K562 (cell line): ENCODE data around the gene TMIGD3. TPM values are rescaled to one million over a fixed set of nuclear protein-coding genes. Genes with fewer than 3 reads are reported as not detected.

Source experiments
- ATAC-seq: fragments of 200-7000 bp; cut with Tn5 transposase; 3 replicates; pipeline ENCODE4 v1.9.1; 2020; ENCODE audit warnings: moderate library complexity
- BruUV-seq: library from RNA; stranded (reverse); fragments of 400-500 nt; replicated peaks from 2 replicates; lab custom pipeline; 2021; lab: Mats Ljungman, UMichigan
- CTCF ChIA-PET: fragments of 300-600 bp; formaldehyde crosslinking; extraction: SDS; loops from one replicate; lab custom pipeline; 2021; ENCODE audit warnings: low intra/inter-chr PET ratio; lab: Yijun Ruan, JAX
- POLR2A ChIA-PET: fragments of 300-600, 350-650 bp; sonication (Branson Sonifier 250); formaldehyde crosslinking; extraction: SDS; loops from one replicate; lab custom pipeline; 2021; ENCODE audit warnings: antibody characterized with exemption, inconsistent platforms; lab: Yijun Ruan, JAX
- DNase-seq, 4 experiments: peaks; one replicate each; pipeline versions ENCODE4 v3.0.0 to v3.0.0-alpha.2; 2011 to 2018; ENCODE audit warnings: low spot score in 3 of 4, mixed read lengths in 3 of 4; ENCODE audit errors: extremely low read depth in 1 of 4
- FAIRE-seq: peaks from 2 replicates; lab custom pipeline; 2011; peaks lifted over from hg19 to GRCh38; lab: Jason Lieb, UNC
- H2AFZ ChIP-seq: 2 replicates; pipeline ENCODE4 v1.6.0; 2011; ENCODE audit warnings: low read depth, low read length, control low read depth, inconsistent platforms
- H3K27ac ChIP-seq: fragments of 200-600 bp; 3 replicates; pipeline ENCODE4 v1.8.0; 2011; ENCODE audit warnings: low read depth, mild to moderate bottlenecking, control low read depth, inconsistent platforms, low read length, moderate library complexity, mixed read lengths; ENCODE audit errors: extremely low read depth
- H3K27me3 ChIP-seq, 2 experiments: fragments of 300-600 bp in 1 of 2; 2 replicates in 1 of 2; 3 replicates in 1 of 2; pipeline versions ENCODE4 v1.6.0 to v1.8.0; 2011; ENCODE audit warnings: inconsistent platforms in 2 of 2, low read length in 2 of 2, mild to moderate bottlenecking in 1 of 2, mixed read lengths in 1 of 2, moderate library complexity in 1 of 2; ENCODE audit not compliant: control insufficient read depth in 2 of 2, insufficient read depth in 2 of 2
- H3K36me3 ChIP-seq: fragments of 300-600 bp; 3 replicates; pipeline ENCODE4 v1.8.0; 2011; ENCODE audit warnings: mild to moderate bottlenecking, low read length, inconsistent platforms; ENCODE audit not compliant: control insufficient read depth, insufficient read depth
- H3K4me1 ChIP-seq, 2 experiments: fragments of 200-600 bp in 1 of 2; replicated peaks in 1 of 2; 2 replicates in 1 of 2; 3 replicates in 1 of 2; pipeline versions ENCODE4 v1.5.1 to v1.8.0; 2011; ENCODE audit warnings: inconsistent platforms in 2 of 2, low read length in 2 of 2, mild to moderate bottlenecking in 1 of 2, mixed read lengths in 1 of 2, moderate library complexity in 1 of 2; ENCODE audit not compliant: control insufficient read depth in 2 of 2, insufficient read depth in 2 of 2
- H3K4me2 ChIP-seq: 2 replicates; pipeline ENCODE4 v1.6.1; 2011; ENCODE audit warnings: low read length, control low read depth, inconsistent platforms, mixed read lengths; ENCODE audit not compliant: insufficient read depth
- H3K4me3 ChIP-seq: fragments of 200-600 bp; sonication (generic), shearing (Covaris generic); 2 replicates; pipeline ENCODE4 v1.5.1; 2016; ENCODE audit warnings: control low read depth, inconsistent platforms
- H3K79me2 ChIP-seq: fragments of 200-600 bp; 3 replicates; pipeline ENCODE4 v1.8.0; 2011; ENCODE audit warnings: low read length, inconsistent platforms; ENCODE audit not compliant: control insufficient read depth, insufficient read depth
- H3K9ac ChIP-seq, 2 experiments: 2 replicates each; pipeline versions ENCODE4 v1.6.0 to v1.6.1; 2011; ENCODE audit warnings: low read depth in 2 of 2, low read length in 2 of 2, control low read depth in 1 of 2, inconsistent platforms in 1 of 2, mild to moderate bottlenecking in 1 of 2, mixed read lengths in 1 of 2; ENCODE audit not compliant: insufficient read depth in 1 of 2
- H3K9me1 ChIP-seq: one replicate; pipeline ENCODE4 v1.6.0; 2011; ENCODE audit warnings: inconsistent platforms, mild to moderate bottlenecking, low read length, moderate library complexity; ENCODE audit not compliant: control insufficient read depth, insufficient read depth
- H3K9me3 ChIP-seq: replicated peaks from 2 replicates; pipeline ENCODE4 v1.5.1; 2011; ENCODE audit warnings: low read depth, low read length, inconsistent platforms; ENCODE audit not compliant: control insufficient read depth, insufficient read depth
- H4K20me1 ChIP-seq: replicated peaks from 2 replicates; pipeline ENCODE4 v1.6.1; 2011; ENCODE audit warnings: low read length, inconsistent platforms, mixed read lengths; ENCODE audit not compliant: control insufficient read depth, insufficient read depth
- BRCA1 ChIP-seq, 2 experiments: fragments of 450-650 bp in 1 of 2; sonication (generic) in 1 of 2; formaldehyde crosslinking in 1 of 2; IDR thresholded peaks; 2 replicates each; pipeline versions ENCODE4 v1.5.0 to v1.6.1; 2017 to 2020; ENCODE audit warnings: mild to moderate bottlenecking in 1 of 2, missing genetic modification reagents in 1 of 2
- ETV6 ChIP-seq, 3 experiments: fragments of 150-350 bp in 1 of 3; sonication (generic) in 1 of 3; formaldehyde crosslinking in 1 of 3; IDR thresholded peaks; 2 replicates each; pipeline versions ENCODE4 v1.6.1 to v1.8.0; 2014 to 2022; ENCODE audit warnings: borderline replicate concordance in 2 of 3, low read depth in 2 of 3, antibody characterized with exemption in 1 of 3, low read length in 1 of 3, mild to moderate bottlenecking in 1 of 3, missing genetic modification reagents in 1 of 3
- HMGXB4 ChIP-seq: sonication (generic); formaldehyde crosslinking; IDR thresholded peaks from 2 replicates; pipeline ENCODE4 v1.8.1; 2023; ENCODE audit warnings: mild to moderate bottlenecking, missing genetic modification reagents
- PHF8 ChIP-seq: fragments of 200-600 bp; sonication (generic); IDR thresholded peaks from 2 replicates; pipeline ENCODE4 v1.6.1; 2012; ENCODE audit warnings: mixed run types, mild to moderate bottlenecking, inconsistent platforms, low read length, moderate library complexity, borderline replicate concordance
- SLC30A9 ChIP-seq: fragments of 250-450 bp; sonication (Bioruptor Pico); IDR thresholded peaks from 2 replicates; pipeline ENCODE4 v1.8.0; 2022; ENCODE audit warnings: mild to moderate bottlenecking, moderate library complexity
- TBL1XR1 ChIP-seq, 2 experiments: IDR thresholded peaks; 2 replicates each; pipeline ENCODE4 v1.6.1; 2012; ENCODE audit warnings: improper control_type of control experiment in 2 of 2, low read length in 2 of 2, mild to moderate bottlenecking in 1 of 2
- TFAP4 ChIP-seq: sonication (generic); formaldehyde crosslinking; IDR thresholded peaks from 2 replicates; pipeline ENCODE4 v1.8.0; 2022; ENCODE audit warnings: missing genetic modification reagents, mild to moderate bottlenecking, moderate library complexity, borderline replicate concordance
- whole genome bisulfite sequencing: fragments of 100-300 bp; shearing (Covaris generic); methylation state at CpG from one replicate; pipeline ENCODE4 v1.1.6; 2016; ENCODE audit warnings: low coverage, mixed read lengths; ENCODE audit not compliant: insufficient coverage; ENCODE audit errors: missing lambda C conversion rate; 5-methylcytosine and 5-hydroxymethylcytosine counted together
- in situ Hi-C: fragments of 300-500 bp; cut with MboI; formaldehyde crosslinking; loops from 4 replicates; pipeline ENCODE4 v1.15.0; 2018; ENCODE audit warnings: inconsistent platforms, mixed read lengths
- intact Hi-C: fragments of 100-400 bp; cut with micrococcal nuclease; formaldehyde crosslinking; loops from 2 replicates; pipeline ENCODE4 v1.14.2; 2022
- polyA plus RNA-seq, 8 experiments: library from polyadenylated mRNA; depleted of rRNA in 4 of 8; stranded (reverse) in 5 of 8; unstranded in 3 of 8; fragments of >200 nt; fragmentation: Nextera tagmentation in 2 of 8; fragmentation: Illumina TruSeq in 1 of 8; extraction: Ambion mirVana in 2 of 8; extraction: Trizol in 1 of 8; gene quantifications; 2 replicates each; pipeline versions ENCODE4 v1.2.1 to v1.2.3, GENCODE V29; 2011 to 2014; ENCODE audit warnings: inconsistent platforms in 1 of 8, missing spikeins in 1 of 8
- total RNA-seq, 7 experiments: library from RNA; depleted of rRNA in 6 of 7; stranded (reverse); fragments of >200 nt in 6 of 7; fragmentation: Illumina TruSeq in 2 of 7; extraction: Trizol in 2 of 7; gene quantifications; 2 replicates each; pipeline versions ENCODE4 v1.2.1 to v1.2.3, GENCODE V29; 2011 to 2021; ENCODE audit warnings: low replicate concordance in 1 of 7
- TF ChIP-seq, protein P1 (sequence below): fragments of 200-400 bp; formaldehyde crosslinking; IDR thresholded peaks from 2 replicates; pipeline ENCODE4 v1.6.1; 2017; ENCODE audit warnings: mild to moderate bottlenecking, low read depth, low read length, moderate library complexity
- TF ChIP-seq, protein P2 (sequence below): fragments of 450-650 bp; IDR thresholded peaks from 2 replicates; pipeline ENCODE4 v1.6.1; 2018; ENCODE audit not compliant: partially characterized antibody

The TMIGD3 gene
- total and polyA plus RNA-seq, 9 of the 15 experiments (the other 6 are each of a cell fraction or from before 2014, with no cell fraction given): 0.11 to 0.13 (median 0.11) TPM; not detected in 6

DNA sequence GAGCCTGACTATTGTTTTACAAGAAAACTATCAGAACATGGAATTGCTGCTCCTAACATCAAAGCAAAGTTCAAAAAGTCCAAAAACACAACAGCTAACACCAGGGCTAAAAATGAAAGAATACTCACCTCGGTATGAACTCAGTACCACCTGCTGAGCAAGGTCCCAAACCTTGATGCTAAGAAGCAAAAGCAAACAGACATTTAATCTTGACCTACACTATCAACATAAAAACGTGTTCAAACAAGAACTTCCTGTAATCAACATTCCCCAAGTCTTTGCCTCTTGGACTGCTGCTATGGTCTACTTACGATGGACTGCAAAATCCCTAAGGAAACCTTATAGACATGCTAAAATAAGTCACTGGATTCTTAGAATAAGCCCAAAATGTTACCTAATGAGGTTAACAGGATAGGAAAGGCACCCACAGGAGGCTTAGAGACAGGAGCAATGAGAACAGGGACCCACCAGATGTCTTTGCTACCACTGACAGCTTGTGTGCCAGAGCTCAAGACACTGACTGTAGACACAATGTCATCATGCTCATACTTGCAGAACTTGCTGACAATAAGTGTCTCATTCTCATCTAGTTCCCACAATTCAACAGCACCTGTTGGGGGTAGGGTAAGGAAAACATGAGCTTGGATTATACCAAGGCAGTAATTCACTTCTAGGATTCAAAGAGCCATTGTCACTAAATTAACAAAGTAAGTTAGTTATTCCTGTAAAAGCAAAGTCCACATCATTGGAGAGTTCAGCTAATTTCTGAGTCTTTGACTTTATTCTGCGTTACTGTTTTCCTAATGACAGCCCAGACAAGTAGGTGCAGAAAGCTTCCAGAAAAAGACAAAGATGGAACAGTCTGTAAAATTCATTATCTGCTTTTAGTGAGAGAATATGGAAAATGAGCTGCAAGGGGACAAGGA, 56.2 kb downstream of the TMIGD3 start:
- H4K20me1 ChIP-seq: no peaks in the 10 kb centered on the region
- no peaks in the 10 kb centered on the region for H3K9me3 ChIP-seq
- no peak overlapping the region; the same call in 2 of the 3 replicates for H3K27ac ChIP-seq
- peak overlapping the region; percentile 76 for H3K4me3 ChIP-seq
- peak overlapping the region; percentile 99 for H3K4me2 ChIP-seq
- peak; percentile 40 for FAIRE-seq
- WGBS: 28% methylated on average over 4 of the region's 4 CpGs
- no peaks in the 10 kb centered on the region for H3K27me3 ChIP-seq
- H3K9ac ChIP-seq: peak overlapping the region in 1 of 2 experiments; percentile 99; a peak in 2 of 4 replicates
- CTCF ChIA-PET: interaction anchor here (0.6 kb wide), 2 partner anchors 34 to 61 kb away, joined by 3 to 4 read pairs; no protein-coding TSS in a partner anchor
- ATAC-seq: no peak
- H3K79me2 ChIP-seq: peaks cover 67% of the 10 kb centered on the region
- in situ Hi-C loops (no loop called here), intact Hi-C loops (no loop called here)
- BruUV-seq: TSS peak; percentile 37
- no peaks in the 10 kb centered on the region for H3K9me1 ChIP-seq
- POLR2A ChIA-PET: interaction anchor here (0.6 to 5.4 kb wide), 7 partner anchors 8 to 818 kb away, joined by 3 to 40 read pairs (median 3); no protein-coding TSS in a partner anchor
- peaks cover 9 to 28% of the 10 kb centered on the region in 2 experiments; a peak in 4 of 5 replicates for H3K4me1 ChIP-seq
- no peak for DNase-seq
- H2AFZ ChIP-seq: no peak overlapping the region
- peaks cover 82% of the 10 kb centered on the region for H3K36me3 ChIP-seq
- TF ChIP-seq HMGXB4 (CRISPR knock-in tag) (0 out of 2 replicates have a peak, but pooled peaks have one; percentile 24), PHF8 (no peak), TFAP4 (no peak), SLC30A9 (CRISPR knock-in tag) (no peak), ETV6 (IDR thresholded peaks at IDR 0.05; ENCODE audit: borderline replicate concordance in 1 of 2, low read depth in 2 of 2, low read length in 1 of 2) (no peak; a peak in 1 of 4 replicates), ETV6 (CRISPR knock-in tag; IDR thresholded peaks at IDR 0.05; ENCODE audit: borderline replicate concordance) (no peak), TBL1XR1 (IDR thresholded peaks at IDR 0.05; ENCODE audit: low read length in 2 of 2) (no peak), BRCA1 (IDR thresholded peaks at IDR 0.05) (no peak), BRCA1 (CRISPR knock-in tag; IDR thresholded peaks at IDR 0.05) (no peak)
- TF ChIP-seq, protein P1, sequence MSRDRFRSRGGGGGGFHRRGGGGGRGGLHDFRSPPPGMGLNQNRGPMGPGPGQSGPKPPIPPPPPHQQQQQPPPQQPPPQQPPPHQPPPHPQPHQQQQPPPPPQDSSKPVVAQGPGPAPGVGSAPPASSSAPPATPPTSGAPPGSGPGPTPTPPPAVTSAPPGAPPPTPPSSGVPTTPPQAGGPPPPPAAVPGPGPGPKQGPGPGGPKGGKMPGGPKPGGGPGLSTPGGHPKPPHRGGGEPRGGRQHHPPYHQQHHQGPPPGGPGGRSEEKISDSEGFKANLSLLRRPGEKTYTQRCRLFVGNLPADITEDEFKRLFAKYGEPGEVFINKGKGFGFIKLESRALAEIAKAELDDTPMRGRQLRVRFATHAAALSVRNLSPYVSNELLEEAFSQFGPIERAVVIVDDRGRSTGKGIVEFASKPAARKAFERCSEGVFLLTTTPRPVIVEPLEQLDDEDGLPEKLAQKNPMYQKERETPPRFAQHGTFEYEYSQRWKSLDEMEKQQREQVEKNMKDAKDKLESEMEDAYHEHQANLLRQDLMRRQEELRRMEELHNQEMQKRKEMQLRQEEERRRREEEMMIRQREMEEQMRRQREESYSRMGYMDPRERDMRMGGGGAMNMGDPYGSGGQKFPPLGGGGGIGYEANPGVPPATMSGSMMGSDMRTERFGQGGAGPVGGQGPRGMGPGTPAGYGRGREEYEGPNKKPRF: no peak
- TF ChIP-seq, protein P2, sequence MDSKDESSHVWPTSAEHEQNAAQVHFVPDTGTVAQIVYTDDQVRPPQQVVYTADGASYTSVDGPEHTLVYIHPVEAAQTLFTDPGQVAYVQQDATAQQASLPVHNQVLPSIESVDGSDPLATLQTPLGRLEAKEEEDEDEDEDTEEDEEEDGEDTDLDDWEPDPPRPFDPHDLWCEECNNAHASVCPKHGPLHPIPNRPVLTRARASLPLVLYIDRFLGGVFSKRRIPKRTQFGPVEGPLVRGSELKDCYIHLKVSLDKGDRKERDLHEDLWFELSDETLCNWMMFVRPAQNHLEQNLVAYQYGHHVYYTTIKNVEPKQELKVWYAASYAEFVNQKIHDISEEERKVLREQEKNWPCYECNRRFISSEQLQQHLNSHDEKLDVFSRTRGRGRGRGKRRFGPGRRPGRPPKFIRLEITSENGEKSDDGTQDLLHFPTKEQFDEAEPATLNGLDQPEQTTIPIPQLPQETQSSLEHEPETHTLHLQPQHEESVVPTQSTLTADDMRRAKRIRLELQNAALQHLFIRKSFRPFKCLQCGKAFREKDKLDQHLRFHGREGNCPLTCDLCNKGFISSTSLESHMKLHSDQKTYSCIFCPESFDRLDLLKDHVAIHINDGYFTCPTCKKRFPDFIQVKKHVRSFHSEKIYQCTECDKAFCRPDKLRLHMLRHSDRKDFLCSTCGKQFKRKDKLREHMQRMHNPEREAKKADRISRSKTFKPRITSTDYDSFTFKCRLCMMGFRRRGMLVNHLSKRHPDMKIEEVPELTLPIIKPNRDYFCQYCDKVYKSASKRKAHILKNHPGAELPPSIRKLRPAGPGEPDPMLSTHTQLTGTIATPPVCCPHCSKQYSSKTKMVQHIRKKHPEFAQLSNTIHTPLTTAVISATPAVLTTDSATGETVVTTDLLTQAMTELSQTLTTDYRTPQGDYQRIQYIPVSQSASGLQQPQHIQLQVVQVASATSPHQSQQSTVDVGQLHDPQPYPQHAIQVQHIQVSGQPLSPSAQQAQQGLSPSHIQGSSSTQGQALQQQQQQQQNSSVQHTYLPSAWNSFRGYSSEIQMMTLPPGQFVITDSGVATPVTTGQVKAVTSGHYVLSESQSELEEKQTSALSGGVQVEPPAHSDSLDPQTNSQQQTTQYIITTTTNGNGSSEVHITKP: peak; percentile 69
- TF ChIP-seq, all 486 proteins: peak for 2
